ENCODE data around the gene TEDC1.

GRCh38 chr14:105481886-105482457, 9.1 kb upstream of the TEDC1 start:
- TF ChIP-seq CTCF (IDR thresholded peaks at IDR 0.05; ENCODE audit: low read length) (no peak), EZH2 (optimal IDR thresholded peaks at IDR 0.05; ENCODE audit: low read depth, low read length) (no peak)
